Measurements from ENCODE around the gene CCM2.

CCM2 gene

DNA sequence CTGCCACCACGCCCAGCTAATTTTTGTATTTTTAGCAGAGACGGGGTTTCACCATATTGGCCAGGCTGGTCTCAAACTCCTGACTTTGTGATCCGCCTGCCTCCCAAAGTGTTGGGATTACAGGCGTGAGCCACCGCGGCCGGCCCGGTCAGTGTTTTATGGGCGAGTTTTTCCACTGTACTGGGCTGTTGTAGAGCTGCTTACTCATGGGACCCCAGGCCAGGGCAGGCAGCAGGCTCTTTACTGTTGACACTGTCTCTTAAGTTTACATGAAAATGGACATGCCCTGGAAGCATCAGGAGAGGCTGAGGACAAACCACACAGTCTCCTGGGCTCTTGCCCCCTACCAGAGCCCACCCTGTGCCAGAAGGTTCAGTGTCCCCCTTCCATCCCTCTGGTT, 77.6 kb downstream of the CCM2 start:
- Mint-ChIP-seq H3K4me1 (no peaks in the 10 kb centered on the region), H3K27me3 (ENCODE audit: low read depth) (no peaks in the 10 kb centered on the region), H3K27ac (no peak overlapping the region), H3K4me3 (no peak overlapping the region), H3K9me3 (no peaks in the 10 kb centered on the region), H3K36me3 (ENCODE audit: low read depth) (peaks cover 17% of the 10 kb centered on the region)
- TF ChIP-seq, protein P1, sequence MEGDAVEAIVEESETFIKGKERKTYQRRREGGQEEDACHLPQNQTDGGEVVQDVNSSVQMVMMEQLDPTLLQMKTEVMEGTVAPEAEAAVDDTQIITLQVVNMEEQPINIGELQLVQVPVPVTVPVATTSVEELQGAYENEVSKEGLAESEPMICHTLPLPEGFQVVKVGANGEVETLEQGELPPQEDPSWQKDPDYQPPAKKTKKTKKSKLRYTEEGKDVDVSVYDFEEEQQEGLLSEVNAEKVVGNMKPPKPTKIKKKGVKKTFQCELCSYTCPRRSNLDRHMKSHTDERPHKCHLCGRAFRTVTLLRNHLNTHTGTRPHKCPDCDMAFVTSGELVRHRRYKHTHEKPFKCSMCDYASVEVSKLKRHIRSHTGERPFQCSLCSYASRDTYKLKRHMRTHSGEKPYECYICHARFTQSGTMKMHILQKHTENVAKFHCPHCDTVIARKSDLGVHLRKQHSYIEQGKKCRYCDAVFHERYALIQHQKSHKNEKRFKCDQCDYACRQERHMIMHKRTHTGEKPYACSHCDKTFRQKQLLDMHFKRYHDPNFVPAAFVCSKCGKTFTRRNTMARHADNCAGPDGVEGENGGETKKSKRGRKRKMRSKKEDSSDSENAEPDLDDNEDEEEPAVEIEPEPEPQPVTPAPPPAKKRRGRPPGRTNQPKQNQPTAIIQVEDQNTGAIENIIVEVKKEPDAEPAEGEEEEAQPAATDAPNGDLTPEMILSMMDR (IDR thresholded peaks at IDR 0.05; ENCODE audit: unreplicated experiment in 3 of 3): no peak

DNA sequence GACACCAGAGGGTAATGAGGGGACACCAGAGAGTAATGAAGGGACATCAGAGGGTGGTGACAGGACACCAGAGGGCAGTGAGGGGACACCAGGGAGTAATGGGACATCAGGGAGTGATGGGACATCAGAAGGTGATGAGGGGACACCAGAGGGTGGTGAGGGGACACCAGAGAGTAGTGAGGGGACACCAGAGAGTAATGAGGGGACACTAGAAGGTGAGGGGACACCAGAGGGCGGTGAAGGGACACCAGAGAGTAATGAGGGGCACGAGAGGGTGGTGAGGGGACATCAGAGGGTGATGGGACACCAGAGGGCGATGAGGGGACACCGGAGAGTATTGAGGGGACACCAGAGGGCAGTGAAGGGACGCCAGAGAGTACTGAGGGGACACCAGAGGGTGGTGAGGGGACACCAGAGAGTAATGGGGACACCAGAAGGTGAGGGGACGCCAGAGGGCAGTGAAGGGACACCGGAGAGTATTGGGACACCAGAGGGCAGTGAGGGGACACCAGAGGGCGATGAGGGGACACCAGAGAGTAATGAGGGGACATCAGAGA, 78.2 kb downstream of the CCM2 start:
- H3K27me3 Mint-ChIP-seq (ENCODE audit: low read depth): no peaks in the 10 kb centered on the region
- no peaks in the 10 kb centered on the region for H3K4me1 Mint-ChIP-seq
- H3K9me3 Mint-ChIP-seq: no peaks in the 10 kb centered on the region
- no peak overlapping the region for H3K27ac Mint-ChIP-seq
- peaks cover 12% of the 10 kb centered on the region for H3K36me3 Mint-ChIP-seq (ENCODE audit: low read depth)
- TF ChIP-seq, protein P1 (IDR thresholded peaks at IDR 0.05; ENCODE audit: unreplicated experiment in 3 of 3): no peak
- no peak overlapping the region for H3K4me3 Mint-ChIP-seq

DNA sequence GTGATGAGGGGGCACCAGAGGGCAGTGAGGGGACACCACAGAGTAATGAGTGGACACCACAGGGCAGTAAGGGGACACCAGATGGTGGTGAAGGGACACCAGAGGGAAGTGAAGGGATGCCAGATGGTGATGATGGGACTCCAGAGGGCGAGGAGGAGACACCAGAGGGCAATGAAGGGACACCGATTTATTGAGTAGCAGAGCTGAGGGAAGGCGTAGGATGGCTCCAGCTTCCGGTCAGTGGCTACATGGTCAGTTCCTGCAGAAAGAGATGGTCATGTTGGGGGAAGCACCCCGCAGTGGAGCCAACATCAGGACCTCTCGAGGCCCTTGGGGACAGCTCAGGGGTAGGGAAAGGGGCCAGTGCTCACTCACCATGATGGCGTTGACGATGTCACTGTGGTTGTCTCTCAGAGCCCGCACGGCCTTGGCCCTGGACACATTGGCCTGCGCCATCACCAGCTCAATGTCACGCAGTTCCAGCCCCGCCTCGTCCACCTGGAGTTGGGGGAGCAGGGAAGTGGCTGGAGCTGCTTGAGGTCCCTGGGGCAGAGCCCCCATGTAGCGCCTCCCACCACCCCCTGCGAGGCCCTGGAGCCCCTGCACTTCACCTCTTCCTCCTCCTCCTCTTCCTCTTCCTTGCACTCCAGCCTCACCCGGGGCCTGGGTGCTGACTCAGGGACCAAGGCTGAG, 80.4 kb downstream of the CCM2 start:
- Mint-ChIP-seq H3K27me3 (ENCODE audit: low read depth) (no peaks in the 10 kb centered on the region), H3K36me3 (ENCODE audit: low read depth) (no peaks in the 10 kb centered on the region), H3K9me3 (no peaks in the 10 kb centered on the region), H3K4me1 (no peaks in the 10 kb centered on the region), H3K4me3 (no peak overlapping the region), H3K27ac (no peak overlapping the region)
- TF ChIP-seq, protein P1 (IDR thresholded peaks at IDR 0.05; ENCODE audit: unreplicated experiment in 3 of 3): no peak

DNA sequence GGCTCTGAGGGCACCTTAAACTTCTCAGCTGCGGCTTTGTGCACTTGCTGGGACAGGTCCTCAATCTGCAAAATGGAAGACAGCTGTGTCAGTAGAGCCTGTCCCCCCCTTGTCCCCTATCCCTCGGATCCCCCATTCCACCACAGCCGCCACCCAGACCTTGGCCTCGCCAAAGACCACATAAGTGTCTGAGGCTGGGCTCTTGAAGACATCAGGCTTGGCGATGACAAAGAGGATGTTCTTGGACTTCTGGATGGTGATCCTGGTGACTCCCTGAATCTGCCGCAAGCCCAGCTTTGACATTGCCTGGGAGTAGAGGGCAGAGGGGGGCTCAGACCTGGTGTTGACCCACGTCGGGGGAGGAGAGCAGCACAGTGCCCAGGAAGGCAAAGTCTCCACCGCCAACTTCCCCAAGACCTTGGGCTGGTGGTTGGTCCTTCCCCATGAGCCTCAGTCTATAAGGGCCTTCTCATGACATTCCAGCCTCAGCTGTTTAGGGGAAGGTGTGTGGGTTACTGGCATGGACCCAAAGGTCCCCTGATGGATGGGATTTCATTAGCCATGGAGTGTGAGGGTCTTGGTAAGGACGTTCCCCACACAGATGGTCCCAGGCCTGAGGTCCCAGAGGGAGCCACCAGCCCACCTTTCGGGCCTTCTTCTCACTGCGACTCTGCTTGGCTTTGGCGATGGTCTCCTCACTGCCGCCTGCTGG, 81.1 kb downstream of the CCM2 start:
- no peak overlapping the region for H3K27ac Mint-ChIP-seq
- no peaks in the 10 kb centered on the region for H3K36me3 Mint-ChIP-seq (ENCODE audit: low read depth)
- H3K9me3 Mint-ChIP-seq: no peaks in the 10 kb centered on the region
- TF ChIP-seq, protein P1 (IDR thresholded peaks at IDR 0.05; ENCODE audit: unreplicated experiment in 3 of 3): no peak
- no peaks in the 10 kb centered on the region for H3K27me3 Mint-ChIP-seq (ENCODE audit: low read depth)
- H3K4me3 Mint-ChIP-seq: no peak overlapping the region
- no peaks in the 10 kb centered on the region for H3K4me1 Mint-ChIP-seq

DNA sequence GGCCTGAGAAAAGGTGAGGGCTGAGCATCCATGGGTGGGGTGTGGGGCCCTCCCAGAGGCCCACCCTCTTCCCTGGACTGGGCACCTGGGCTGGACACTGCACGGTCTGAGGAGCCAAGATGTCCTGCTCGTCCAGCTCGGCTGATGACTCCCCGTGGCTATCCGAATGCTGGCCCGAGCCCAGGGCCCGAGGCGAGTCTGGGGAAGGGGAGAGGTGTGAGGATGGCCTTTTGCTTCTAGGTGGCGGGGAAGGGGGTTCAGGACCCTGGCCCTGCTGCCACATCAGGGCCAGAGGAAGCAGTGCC, 81.6 kb downstream of the CCM2 start:
- H3K9me3 Mint-ChIP-seq: no peaks in the 10 kb centered on the region
- H3K4me3 Mint-ChIP-seq: no peak overlapping the region
- H3K4me1 Mint-ChIP-seq: no peaks in the 10 kb centered on the region
- TF ChIP-seq, protein P1 (IDR thresholded peaks at IDR 0.05; ENCODE audit: unreplicated experiment in 3 of 3): no peak
- H3K27me3 Mint-ChIP-seq (ENCODE audit: low read depth): no peaks in the 10 kb centered on the region
- no peak overlapping the region for H3K27ac Mint-ChIP-seq
- no peaks in the 10 kb centered on the region for H3K36me3 Mint-ChIP-seq (ENCODE audit: low read depth)

Data from nephron (organoid).